HG03097 (cell line): ENCODE data around the gene ZNF346.
"Not testable (repeated sequence)": the region's sequence is repeated elsewhere in the genome, so short reads cannot be mapped to it uniquely, and the experiment has no call there.

Experiments
- ATAC-seq: cut with Tn5 transposase; IDR thresholded peaks from one replicate; pipeline ENCODE4 v1.9.1; 2021; ENCODE audit not compliant: unreplicated experiment, low FRiP score

Gene ZNF346, protein sequence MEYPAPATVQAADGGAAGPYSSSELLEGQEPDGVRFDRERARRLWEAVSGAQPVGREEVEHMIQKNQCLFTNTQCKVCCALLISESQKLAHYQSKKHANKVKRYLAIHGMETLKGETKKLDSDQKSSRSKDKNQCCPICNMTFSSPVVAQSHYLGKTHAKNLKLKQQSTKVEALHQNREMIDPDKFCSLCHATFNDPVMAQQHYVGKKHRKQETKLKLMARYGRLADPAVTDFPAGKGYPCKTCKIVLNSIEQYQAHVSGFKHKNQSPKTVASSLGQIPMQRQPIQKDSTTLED

DNA sequence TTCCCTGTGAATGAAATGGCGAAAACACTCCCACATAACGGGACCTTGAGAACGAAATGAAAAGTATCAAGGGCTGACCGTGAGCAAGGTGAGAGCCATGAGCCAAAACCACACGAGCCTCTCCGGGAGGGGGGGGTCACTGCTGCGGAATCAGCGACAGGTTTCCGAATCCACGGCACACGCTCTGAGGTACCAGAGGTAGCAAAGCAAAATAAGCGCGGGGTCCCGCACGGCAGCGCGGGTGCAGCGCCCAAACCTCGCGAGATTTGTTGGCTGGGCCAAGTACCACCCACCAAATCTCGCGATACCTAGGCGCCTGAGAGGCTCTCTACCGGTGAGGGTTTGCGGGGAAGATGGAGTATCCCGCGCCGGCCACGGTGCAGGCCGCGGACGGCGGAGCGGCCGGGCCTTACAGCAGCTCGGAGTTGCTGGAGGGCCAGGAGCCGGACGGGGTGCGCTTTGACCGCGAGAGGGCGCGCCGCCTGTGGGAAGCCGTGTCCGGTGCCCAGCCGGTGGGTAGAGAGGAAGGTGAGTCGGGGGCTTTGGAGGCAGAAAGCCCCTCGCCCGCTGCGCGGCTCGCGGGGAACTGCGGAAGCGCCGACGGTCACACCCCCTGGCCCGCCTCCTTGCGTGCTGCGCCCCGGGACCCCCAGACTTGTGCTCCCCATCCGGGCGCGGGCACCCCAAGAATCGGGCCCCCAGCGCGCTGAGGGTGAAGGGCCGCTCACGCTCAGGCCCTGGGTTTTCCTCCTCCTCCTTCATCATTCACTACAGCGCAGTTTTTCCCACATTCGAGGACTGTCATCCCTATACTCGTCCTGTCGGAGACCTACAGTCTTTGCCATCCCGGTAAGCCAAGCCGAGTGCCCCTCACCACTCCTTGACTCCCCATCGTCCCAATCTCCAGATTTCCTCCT, at the start of gene ZNF346:
TSS of gene ZNF346 (plus strand) at position 311 of the 917 bp plus-strand sequence. CDS start at position 354, 43 bp downstream.
- peak; percentile 83 for ATAC-seq

DNA sequence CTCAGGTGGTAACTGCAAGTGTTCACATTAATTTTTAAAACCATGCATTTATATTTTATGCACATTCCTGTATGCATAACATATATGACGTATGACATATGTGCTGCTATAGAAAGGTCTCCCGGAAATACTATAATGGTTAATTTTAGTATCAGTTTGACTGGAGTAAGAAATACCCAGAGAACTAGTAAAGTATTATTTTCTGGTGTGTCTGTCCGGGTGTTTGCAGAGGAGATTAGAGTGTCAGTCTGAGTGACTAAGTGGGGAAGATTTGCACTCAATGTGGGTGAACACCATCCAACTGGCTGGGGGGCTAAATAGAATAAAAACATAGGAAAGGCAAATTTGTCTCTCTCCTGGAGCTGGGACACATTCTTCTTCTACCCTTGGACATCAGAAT, 42.8 kb upstream of the ZNF346 start:
- no peak for ATAC-seq

DNA sequence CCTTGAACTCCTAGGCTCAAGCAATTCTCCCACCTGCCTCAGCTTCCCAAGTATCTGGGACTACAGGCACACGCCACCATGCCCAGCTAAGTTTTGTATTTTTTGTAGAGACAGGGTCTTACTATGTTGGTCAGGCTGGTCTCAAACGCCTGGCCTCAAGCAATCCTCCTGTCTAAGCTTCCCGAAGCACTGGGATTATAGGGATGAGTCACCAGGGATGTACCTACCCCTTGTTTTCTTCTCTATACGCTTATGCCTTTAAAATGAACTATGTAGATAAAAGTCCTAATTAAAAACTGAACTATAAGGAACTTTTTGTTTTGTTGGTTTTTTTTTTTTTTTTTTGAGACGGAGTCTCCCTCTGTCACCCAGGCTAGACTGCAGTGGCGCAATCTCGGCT, 41.7 kb upstream of the ZNF346 start:
- ATAC-seq: no peak

DNA sequence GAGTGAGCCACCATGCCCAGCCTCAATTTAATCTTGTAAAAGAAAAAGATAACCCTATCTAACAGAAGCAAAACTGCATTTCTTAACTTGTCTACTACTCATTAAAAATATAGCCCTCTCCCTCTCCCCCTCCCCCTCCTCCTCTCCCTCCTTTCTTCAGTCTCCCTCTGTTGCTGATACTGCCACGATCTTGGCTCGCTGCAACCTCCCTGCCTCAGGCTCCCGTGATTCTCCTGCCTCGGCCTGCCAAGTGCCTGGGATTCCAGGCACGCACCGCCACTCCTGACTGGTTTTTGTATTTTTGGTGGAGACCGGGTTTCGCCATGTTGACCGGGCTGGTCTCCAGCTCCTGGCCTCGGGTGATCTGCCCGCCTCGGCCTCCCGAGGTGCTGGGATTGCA, 39.4 kb upstream of the ZNF346 start:
- not testable (repeated sequence) for ATAC-seq

DNA sequence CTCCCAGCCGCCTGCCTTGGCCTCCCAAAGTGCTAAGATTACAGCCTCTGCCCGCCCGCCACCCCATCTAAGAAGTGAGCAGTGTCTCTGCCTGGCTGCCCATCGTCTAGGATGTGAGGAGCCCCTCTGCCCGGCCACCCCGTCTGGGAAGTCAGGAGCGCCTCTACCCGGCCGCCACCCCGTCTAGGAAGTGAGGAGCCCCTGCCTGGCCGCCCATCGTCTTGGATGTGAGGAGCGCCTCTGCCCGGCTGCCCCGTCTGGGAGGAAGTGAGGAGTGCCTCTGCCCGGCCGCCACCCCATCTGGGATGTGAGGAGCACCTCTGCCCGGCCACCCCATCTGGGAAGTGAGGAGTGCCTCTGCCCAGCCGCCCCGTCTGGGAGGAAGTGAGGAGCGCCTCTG, 38.9 kb upstream of the ZNF346 start:
- not testable (repeated sequence) for ATAC-seq

DNA sequence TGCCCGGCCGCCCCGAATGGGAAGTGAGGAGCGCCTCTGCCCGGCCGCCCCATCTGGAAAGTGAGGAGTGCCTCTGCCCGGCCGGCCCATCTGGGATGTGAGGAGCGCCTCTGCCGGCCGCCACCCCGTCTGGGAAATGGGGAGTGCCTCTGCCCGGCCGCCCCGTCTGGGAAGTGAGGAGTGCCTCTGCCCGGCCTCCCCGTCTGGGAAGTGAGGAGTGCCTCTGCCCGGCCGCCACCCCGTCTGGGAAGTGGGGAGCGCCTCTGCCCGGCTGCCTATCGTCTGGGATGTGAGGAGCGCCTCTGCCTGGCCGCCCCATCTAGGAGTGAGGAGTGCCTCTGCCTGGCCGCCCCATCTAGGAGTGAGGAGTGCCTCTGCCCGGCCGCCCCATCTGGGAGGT, 38.3 kb upstream of the ZNF346 start:
- ATAC-seq: not testable (repeated sequence)

DNA sequence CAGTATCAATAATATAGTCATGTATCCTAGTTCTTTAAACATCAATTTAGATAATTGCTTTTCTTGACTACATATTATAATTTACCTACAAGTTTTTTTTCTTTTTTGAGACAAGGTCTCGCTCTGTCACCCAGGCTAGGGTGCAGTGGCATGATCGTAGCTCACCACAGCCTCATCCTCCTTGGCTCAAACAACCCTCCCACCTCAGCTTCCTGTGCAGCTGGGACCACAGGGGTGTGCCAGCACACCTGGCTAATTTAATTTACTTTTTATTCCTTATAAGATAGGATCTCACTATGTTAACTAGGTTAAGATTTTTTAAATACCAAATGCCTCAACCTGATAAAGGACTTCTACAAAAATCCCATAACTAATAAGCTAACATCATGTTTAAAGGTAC, 37.0 kb upstream of the ZNF346 start:
- ATAC-seq: peak; percentile 69

DNA sequence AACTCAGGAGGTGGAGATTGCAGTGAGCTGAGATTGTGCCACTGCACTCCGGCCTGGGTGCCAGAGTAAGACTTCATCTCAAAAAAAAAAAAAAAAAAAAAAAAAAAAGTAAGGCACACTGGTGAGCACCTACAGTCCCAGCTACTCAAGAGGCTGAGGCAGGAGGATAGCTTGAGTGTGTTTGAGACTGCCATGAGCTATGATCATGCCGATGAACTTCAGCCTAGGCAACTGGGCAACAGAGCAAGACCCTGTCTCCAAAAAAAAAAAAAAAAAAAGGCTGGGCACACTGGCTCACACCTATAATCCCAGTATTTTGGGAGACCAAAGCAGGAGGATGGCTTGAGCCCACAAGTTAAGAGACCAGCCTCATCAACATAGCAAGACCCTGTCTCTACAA, 36.2 kb upstream of the ZNF346 start:
- ATAC-seq: no peak

DNA sequence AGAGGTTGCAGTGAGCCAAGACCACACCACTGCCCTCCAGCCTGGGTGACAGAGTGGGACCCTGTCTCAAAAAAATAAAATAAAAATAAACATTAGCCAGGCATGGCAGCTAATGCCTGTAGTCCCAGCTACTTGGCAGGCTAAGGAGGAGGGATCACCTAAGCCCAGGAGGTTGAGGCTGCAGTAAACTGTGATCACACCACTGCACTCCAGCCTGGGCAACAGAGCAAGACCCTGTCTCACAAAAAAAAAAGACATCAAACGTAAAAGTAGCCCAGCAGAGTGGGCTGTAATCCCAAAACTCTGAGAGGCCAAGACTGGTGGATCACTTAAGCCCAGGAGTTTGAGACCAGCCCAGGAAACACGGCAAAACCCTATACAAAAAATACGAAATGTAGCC, 34.9 kb upstream of the ZNF346 start:
- no peak for ATAC-seq

DNA sequence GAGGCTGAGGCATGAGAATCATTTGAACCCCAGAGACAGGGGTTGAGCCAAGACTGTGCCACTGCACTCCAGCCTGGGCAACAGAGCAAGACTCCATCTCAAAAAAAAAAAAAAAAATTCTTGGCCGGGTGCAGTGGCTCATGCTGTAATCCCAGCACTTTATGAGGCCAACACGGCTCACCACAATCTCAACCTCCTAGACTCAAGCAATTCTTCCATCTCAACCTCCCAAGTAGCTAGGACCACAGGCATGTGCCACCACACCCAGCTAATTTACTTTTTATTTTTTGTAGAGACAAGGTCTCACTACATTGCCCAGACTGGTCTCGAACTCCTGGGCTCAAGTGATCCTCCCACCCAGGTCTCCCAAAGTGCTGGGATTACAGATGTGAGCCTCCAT, 29.4 kb upstream of the ZNF346 start:
- ATAC-seq: not testable (repeated sequence)

DNA sequence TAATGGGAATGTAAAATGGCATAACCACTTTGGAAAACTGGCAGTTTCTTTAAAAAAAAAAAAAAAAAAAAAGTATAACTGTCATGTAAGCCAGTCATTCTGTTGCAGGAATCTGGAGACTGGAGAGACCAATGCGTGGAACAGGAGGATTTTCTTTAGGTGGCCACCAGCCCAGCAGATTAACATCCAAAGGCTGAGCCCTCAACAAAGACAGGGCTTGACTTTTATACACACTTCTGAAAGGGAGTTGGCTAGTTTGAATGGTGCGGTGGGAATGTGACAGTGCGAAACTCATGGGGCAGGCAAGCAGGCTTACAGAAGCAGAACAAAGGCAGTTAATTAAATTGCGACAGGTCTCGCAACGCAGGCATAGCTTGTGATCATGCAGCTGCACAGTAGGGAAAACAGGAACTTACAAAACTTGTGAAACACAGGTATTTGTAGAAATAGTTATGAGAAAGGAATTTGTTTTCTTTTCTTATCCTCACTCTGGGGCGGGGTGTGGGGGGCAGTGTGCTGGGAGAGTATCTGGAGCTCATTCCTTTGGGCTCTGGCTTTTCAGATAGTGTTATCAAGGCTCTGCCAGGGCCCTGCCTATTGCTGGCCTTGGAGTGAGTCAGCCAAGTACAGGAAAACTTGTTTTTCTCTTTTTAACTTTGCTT, 27.9 kb upstream of the ZNF346 start:
- no peak for ATAC-seq

DNA sequence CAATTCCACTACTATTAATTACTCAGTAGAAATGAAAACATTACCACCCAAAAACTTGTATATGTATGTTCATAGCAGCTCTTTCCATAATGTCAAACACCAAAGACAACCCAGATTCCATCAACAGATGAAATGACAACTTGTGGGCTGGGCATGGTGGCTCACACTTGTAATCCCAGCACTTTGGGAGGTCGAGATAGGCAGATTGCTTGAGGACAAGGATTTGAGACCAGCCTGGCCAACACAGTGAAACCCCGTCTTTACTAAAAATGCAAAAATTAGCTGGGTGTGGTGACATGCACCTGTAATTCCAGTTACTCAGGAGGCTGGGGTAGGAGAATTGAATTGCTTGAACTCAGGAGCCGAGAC, 27.4 kb upstream of the ZNF346 start:
- ATAC-seq: no peak

DNA sequence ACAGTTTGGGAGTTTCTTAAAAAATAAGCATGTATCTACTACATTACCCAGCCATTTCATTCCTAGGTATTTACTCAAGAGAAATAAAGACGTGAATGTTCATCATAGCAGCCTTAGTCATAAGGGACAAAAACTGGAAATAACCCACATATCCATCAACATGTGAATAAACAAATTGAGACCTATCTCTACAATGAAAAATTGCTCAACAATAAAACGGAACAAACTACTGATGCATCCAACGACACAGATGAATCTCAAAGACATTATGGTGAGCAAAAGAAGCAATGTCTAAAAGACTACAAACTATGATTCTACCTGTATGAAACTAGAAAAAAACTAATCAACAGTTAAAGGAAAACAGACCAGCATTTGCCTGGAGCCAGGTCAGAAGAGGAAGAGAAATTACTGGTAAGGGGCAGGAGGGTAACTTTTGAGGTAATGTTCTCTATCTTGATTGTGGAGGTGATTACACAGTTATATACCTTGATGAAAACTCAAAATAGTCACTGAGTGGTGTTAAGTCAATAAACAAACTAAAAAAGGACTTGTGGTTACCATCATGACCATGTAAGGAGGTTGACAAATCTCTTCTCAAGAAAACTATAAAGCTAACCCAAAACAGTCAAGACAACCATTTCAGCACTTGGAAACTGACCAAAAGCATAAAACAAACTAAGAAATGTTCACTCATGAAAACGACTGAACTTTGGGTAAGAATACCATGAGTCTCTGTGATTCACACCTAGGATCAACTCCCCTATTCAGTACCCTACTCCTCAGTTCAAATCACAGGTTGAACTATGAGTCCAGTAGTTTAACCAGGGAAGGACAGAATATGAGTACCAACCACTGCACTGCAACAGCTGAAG, 26.4 kb upstream of the ZNF346 start:
- ATAC-seq: no peak

DNA sequence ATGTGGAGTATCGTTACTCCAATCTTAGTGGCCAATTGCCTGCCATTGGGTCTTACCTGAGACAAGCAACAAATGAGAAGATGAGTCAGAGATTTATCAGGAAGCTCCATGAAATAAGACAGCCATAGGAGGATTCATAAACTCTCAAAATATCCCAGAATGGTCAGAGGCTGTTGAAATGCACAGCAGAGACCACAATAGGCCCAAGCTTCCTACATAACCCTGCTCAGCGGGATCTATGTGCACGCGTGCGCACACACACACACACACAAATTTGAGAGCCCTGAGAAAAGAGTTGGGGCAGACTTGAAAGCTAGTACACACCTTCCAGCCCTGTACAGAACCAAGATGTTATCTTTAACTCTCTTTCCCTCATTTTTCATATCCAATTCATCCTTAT, 25.7 kb upstream of the ZNF346 start:
- no peak for ATAC-seq

DNA sequence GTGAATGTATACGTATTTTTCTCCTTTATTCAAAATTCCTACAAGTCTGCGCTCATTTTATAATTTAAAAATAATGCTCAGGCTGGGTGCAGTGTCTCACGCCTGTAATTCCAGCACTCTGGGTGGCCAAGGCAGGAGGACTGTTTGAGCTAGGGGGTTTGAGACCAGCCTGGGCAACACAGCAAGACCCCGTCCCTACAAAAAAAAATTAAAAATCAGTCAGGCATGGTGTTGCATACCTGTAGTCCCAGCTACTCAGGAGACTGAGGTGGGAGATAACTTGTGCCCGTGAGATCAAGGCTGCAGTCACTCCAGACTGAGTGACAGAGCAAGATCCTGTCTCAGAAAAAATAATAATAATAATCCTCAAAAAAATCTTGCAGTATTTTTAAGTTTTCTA, 23.7 kb upstream of the ZNF346 start:
- ATAC-seq: no peak

DNA sequence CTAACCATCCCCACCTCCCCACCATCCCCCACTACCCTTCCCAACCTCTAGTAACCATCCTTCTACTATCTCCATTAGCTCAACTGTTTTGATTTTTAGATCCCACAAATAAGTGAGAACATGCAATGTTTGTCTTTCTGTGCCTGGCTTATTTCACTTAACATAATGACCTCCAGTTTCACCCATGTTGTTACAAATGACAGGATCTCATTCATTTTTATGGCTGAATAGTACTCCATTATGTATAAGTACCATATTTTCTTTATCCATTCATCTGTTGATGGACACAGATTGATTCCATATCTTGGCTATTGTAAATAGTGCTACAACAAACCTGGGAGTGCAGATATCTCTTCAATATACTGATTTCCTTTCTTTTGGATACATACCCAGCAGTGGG, 23.0 kb upstream of the ZNF346 start:
- not testable (repeated sequence) for ATAC-seq

DNA sequence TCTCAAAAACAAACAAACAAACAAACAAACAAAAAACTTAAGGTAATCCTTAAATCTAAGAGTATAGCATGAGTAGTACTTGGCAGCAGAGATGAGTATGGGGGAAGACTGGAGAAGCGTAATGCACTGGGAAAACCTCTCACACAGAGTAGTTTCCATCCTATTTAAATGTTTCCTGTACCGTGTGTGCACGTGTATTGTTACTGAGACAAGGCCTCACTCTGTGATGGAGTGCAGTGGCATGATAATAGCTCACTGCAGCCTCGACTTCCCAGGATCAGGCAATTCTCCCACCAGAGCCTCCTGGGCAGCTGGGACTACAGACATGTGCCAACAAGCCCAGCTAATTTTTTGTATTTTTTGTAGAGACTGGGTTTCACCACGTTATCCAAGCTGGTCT, 18.8 kb upstream of the ZNF346 start:
- no peak for ATAC-seq

DNA sequence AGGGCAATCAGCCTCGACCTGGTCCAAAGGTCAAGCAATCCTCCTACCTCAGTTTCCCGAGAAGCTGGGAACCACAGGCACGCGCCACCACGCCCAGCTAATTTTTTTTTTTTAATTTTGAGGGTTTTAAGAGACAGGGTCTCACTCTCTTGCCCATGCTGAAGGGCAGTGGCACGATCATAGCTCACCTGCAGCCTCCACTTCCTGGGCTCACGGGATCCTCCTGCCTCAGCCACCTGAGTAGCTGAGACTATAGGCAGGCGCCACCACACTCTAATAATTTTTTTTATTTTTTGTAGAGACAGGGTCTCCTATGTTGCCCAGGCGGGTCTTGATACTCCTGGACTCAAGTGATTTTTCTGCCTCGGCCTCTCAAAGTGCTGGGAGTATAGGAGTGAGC, 17.5 kb upstream of the ZNF346 start:
- no peak for ATAC-seq

DNA sequence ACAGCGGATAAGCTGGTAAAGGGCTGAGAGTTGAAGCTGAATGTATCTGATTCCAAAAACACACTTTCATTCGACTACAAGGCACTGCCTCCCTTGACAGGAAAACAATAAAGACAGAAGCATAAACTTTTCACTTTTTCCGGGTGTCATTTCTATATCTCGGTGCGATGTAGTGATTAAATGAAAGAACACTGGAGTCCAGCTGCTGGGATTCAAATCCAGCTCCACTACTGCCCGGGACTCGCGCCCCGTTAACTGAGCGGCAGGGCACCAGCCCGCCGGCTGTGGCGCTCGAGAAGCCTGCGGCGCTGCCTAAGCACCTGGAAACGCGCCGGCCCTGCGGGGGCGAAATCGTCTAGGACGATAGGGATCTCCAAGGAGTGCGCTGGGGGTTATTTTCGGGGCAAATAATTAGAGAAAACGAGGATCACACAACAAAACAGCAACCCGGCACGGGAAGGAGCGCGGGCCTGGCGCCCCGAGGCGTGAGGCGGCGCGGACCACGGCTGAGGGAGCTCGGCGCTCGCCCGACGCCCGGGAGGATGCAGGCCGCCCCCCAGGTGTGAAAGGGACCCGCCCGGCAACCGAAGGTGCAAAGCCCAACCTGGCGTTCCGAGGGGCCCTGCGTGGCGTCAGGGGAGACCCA, 16.8 kb upstream of the ZNF346 start:
- peak; percentile 37 for ATAC-seq
